ENCODE measurements around the gene NOTCH2. TPM values are rescaled to one million over a fixed set of nuclear protein-coding genes. Genes with fewer than 3 reads are reported as not detected.

Gene NOTCH2
- total and polyA plus RNA-seq, 12 donors = 5.4 to 138 (median 71.5) TPM

DNA sequence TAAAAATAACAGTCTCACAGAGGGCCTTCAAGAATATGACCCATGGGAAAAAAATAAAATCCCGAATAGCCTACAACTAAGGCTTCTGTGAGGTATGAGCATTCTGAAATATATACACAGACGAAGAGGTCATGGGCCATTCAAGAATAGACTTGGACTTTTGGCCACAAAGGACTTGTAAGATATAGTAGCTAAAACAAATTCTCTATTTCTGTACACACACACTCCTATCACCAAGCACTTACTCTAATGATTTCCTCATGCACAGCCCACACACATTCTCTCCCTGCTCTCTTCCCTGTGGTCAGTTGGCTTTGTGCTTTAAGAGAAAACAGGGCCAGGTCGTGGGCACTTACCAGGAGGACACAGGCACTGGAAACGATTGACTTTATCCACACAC lies 103.4 kb downstream of the NOTCH2 start:
- no peak for DNase-seq
- H3K4me1 ChIP-seq (replicated peaks in 1 of 2) = peaks cover 6 to 39% of the 10 kb centered on the region in 2 donors
- H3K27me3 ChIP-seq = no peaks in the 10 kb centered on the region
- H3K9me3 ChIP-seq (replicated peaks in 1 of 3) = no peaks in the 10 kb centered on the region
- H3K27ac ChIP-seq = peak overlapping the region in 1 of 5 donors; percentile 7
- intact Hi-C loops (cut with DNase I) = no loop called here
- 60 to 65% (median 64%) methylated on average over 4 of the region's 4 CpGs for WGBS, 4 donors
- TF ChIP-seq, protein P1, sequence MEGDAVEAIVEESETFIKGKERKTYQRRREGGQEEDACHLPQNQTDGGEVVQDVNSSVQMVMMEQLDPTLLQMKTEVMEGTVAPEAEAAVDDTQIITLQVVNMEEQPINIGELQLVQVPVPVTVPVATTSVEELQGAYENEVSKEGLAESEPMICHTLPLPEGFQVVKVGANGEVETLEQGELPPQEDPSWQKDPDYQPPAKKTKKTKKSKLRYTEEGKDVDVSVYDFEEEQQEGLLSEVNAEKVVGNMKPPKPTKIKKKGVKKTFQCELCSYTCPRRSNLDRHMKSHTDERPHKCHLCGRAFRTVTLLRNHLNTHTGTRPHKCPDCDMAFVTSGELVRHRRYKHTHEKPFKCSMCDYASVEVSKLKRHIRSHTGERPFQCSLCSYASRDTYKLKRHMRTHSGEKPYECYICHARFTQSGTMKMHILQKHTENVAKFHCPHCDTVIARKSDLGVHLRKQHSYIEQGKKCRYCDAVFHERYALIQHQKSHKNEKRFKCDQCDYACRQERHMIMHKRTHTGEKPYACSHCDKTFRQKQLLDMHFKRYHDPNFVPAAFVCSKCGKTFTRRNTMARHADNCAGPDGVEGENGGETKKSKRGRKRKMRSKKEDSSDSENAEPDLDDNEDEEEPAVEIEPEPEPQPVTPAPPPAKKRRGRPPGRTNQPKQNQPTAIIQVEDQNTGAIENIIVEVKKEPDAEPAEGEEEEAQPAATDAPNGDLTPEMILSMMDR (IDR thresholded peaks at IDR 0.05) = no peak
- TF ChIP-seq POLR2A (IDR thresholded peaks at IDR 0.05) = no peak
- no peak overlapping the region for H3K4me3 ChIP-seq
- peaks cover 0 to 39% of the 10 kb centered on the region in 2 donors for H3K36me3 ChIP-seq (replicated peaks in 1 of 2)

GRCh38 chr1:119964673-119965363 lies 104.6 kb downstream of the NOTCH2 start:
- 59 to 72% (median 68%) methylated on average over 1 of the region's 1 CpG for WGBS, 4 donors
- intact Hi-C loops (cut with DNase I) = no loop called here
- peak overlapping the region in 3 of 5 donors; percentile 7 to 27 (median 17) for H3K27ac ChIP-seq
- no peak for TF ChIP-seq POLR2A (IDR thresholded peaks at IDR 0.05)
- TF ChIP-seq, protein P1 (IDR thresholded peaks at IDR 0.05) = no peak
- no peaks in the 10 kb centered on the region for H3K9me3 ChIP-seq (replicated peaks in 1 of 3)
- H3K27me3 ChIP-seq = no peaks in the 10 kb centered on the region
- no peak overlapping the region for H3K4me3 ChIP-seq
- DNase-seq = no peak
- peaks cover 0 to 39% of the 10 kb centered on the region in 2 donors for H3K36me3 ChIP-seq (replicated peaks in 1 of 2)
- H3K4me1 ChIP-seq (replicated peaks in 1 of 2) = peaks cover 6 to 38% of the 10 kb centered on the region in 2 donors

DNA sequence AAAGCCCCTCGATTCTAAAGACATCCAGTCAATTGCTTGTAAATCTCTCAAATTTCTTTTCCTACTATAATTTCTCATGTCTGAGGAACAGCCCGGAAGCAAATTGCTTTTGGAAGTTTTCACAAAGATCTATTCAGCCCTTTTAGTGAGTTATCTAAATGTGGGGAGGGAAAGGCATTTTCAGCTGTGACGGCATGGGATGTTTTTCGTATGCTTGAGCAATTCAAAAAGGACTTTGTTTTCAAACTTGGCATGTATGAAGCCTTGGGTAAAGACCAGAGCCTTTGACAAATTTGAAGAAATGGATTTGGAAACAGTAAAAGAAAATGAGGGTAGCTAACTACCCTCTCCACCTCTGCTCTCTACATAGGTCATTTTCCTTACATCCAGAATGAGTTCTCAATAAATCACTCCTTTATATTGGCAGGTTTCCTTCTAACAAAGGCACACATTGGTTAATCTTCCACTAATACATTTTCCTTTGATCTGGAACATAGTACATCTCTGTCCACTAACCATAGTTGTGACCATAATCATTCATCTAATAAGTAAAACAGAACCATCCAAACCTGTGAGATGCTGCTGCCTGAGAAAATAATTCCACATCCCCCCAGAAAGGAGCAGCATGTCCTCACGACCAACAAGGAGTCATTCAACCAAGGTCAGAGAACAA lies 107.0 kb downstream of the NOTCH2 start:
- DNase-seq = no peak
- Histone ChIP-seq H3K4me3 (no peak overlapping the region), H3K4me1 (replicated peaks in 1 of 2) (peaks cover 6 to 38% of the 10 kb centered on the region in 2 donors), H3K27me3 (no peaks in the 10 kb centered on the region), H3K27ac (peak overlapping the region in 1 of 5 donors; percentile 39), H3K36me3 (replicated peaks in 1 of 2) (peaks cover 0 to 34% of the 10 kb centered on the region in 2 donors), H3K9me3 (replicated peaks in 1 of 3) (no peaks in the 10 kb centered on the region)
- WGBS, 4 donors = 66 to 73% (median 70%) methylated on average over 5 of the region's 5 CpGs
- TF ChIP-seq, protein P1 (IDR thresholded peaks at IDR 0.05) = no peak
- no peak for TF ChIP-seq POLR2A (IDR thresholded peaks at IDR 0.05)
- intact Hi-C loops (cut with DNase I) = no loop called here

DNA sequence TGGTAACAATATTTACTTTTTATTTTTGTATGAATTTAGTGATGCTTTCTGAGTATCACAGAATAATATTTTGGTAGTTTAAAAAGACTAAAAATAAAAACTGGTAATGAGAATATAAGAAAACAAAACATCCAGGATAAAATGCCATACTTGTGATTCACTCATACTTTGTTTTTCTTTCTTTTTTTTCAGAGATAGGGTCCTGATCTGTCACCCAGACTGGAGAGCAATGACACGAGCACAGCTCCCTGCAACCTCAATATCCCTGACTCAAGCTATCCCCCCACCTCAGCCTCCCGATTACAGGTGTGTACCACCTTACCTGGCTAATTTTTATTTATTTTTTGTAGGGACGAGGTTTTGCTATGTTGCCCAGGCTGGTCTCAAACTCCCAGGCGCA lies 109.0 kb downstream of the NOTCH2 start:
- Histone ChIP-seq H3K27ac (no peak overlapping the region), H3K36me3 (replicated peaks in 1 of 2) (peaks cover 0 to 22% of the 10 kb centered on the region in 2 donors), H3K27me3 (no peaks in the 10 kb centered on the region), H3K4me3 (no peak overlapping the region), H3K4me1 (replicated peaks in 1 of 2) (peaks cover 5 to 24% of the 10 kb centered on the region in 2 donors), H3K9me3 (replicated peaks in 1 of 3) (no peaks in the 10 kb centered on the region)
- TF ChIP-seq POLR2A (IDR thresholded peaks at IDR 0.05) = no peak
- TF ChIP-seq, protein P1 (IDR thresholded peaks at IDR 0.05) = no peak
- no peak for DNase-seq
- WGBS, 4 donors = 74 to 88% (median 82%) methylated on average over 4 of the region's 4 CpGs
- intact Hi-C loops (cut with DNase I) = no loop called here

Data from adrenal gland (tissue), 12 donors.